ENCODE data around the gene SMAD6.

SMAD6 gene

DNA sequence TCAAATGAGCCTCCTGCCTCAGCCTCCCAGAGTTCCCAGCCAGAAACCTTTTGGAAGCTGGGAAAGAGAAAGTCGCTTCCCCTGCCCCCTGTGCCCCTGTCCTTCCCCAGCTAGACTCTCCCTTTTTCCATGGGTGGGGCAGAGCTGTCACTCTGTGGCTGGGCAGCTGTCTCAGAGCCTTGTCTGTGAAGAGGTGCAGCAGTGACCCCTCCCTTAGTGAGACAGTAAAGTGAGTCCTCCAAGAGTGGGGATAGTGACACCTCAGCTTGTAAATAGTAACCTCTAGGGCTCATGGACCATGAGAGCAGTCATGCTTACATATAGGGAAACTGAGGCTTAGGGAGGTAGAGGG is 76.3 kb downstream of the SMAD6 start:
- DNase-seq = no peak

DNA sequence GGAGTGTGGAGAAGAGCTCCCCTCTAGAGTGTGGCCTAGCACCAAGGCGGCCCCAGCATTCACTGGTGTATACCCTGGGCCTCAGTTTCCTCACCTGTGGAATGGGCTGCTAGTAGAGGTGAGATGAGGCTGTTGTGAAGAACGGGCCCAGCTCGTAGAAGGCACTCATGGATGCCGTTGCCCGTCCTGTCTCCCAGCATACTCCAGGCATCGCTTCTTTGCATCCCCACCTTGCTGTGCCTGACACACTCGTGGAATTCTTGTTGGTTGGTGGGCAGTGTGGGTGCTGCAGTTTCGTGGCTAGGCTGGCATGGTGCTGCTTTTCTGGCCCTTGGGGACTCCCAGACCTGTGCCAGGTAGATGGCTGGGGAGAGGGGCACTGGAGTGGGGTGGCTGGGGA is 76.7 kb downstream of the SMAD6 start:
- no peak for DNase-seq

DNA sequence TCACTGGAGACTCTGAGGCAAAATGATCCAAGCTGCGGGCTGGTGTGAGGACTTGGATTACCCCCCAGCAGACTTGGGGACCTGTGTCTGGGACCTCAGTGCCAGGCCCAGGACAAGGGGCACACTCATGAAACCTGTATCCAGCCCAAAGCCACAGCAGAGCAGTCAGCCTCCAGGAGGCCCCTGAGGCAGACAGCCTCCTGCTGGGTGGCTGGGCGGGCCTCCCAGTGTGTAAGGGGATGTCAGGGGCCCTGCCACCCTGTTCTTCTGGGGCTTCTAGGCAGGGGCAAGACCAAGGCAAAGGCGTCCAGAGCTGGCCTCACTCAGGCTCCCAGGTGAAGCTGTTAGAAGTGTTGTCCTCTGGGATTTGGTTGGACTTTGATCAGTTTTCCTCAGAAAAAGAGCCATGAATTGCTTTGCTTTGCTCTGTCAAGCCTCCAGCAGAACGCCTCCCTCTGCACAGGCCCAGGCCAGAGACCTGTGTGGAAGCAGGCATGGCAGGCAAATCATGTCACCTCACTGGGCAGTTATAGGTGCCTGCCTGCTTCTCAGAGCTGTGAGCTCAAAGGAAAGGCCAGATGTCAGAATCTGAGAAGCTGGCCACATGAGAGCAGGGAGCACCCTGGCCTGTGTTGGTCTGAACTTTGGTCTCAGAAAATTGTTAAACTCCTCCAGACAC is 77.4 kb downstream of the SMAD6 start:
- no peak for DNase-seq

DNA sequence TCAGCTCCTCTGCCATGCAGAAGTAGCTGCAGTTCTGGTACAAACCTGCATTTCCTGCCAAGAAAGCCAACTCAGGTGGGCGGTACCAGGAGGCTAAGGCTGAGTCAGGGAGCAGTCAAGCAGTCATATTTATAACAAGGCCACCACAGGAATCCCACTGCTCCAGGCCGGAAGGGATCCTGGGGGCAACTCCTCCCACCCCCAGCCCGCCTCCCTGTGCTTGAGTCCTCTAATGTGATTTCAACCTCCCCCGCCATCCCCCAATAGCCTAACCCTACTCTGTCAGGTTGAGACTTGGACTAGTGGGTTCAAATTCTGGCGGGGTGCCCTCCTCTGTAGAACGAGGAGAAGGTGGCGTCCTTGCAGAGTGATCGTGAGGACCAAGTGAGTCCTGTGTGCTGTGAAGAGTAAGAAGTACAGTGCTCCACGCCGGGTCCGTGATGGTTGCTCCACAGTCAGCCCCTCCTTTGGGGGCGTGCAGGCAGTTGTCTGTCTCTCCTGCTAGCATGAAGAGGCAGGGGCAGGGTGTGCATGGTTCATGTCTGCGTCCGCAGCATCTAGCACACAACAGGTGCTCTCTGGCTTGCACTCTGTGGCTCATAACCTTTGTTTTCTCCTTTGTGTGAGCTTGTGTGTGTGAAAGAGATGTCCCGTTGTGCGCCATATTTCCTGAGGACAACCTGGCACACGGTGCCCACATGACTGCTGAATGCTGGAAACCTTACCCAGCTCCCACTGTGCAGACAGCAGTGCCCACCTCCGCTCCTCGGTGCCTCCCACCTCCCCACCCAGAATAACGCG is 78.3 kb downstream of the SMAD6 start:
- no peak for DNase-seq

DNA sequence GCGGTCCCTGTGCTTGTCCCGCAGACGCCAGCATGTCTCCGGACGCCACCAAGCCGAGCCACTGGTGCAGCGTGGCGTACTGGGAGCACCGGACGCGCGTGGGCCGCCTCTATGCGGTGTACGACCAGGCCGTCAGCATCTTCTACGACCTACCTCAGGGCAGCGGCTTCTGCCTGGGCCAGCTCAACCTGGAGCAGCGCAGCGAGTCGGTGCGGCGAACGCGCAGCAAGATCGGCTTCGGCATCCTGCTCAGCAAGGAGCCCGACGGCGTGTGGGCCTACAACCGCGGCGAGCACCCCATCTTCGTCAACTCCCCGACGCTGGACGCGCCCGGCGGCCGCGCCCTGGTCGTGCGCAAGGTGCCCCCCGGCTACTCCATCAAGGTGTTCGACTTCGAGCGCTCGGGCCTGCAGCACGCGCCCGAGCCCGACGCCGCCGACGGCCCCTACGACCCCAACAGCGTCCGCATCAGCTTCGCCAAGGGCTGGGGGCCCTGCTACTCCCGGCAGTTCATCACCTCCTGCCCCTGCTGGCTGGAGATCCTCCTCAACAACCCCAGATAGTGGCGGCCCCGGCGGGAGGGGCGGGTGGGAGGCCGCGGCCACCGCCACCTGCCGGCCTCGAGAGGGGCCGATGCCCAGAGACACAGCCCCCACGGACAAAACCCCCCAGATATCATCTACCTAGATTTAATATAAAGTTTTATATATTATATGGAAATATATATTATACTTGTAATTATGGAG is 79.1 kb downstream of the SMAD6 start:
- DNase-seq = no peak

DNA sequence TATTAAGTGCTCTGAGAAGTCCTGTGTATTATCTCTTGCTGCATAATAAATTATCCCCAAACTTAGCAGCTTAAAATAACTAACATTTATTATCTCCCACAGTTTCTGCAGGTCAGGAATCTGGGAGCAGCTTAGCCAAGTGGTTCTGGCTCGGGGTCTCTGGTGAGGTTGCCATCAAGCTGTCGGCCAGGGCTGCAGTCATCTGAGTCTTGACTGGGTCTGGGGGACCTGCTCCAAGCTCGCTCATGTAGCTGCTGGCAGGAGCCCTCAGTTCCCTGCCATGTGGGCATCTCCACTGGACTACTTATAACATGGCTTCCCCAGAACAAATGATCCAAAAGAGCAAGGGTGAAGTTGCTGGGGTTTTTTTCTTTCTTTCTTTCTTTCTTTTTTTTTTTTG is 80.7 kb downstream of the SMAD6 start:
- DNase-seq = no peak

DNA sequence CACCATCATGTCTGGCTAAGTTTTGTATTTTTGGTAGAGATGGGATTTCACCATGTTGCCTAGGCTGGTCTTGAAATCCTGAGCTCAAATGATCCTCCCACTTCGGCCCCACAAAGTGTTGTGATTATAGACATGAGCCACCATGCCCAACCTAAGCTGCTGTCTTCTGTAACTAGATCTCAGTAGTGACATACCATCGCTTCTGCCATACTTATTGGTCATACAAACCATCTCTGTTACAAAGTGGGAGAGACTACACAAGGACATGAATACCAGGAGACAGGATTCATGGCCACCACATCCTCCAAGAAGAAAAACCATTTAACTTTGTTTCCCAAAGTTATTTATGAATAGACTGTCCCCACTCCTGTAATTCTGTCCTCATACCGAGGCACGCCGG is 81.3 kb downstream of the SMAD6 start:
- no peak for DNase-seq

DNA sequence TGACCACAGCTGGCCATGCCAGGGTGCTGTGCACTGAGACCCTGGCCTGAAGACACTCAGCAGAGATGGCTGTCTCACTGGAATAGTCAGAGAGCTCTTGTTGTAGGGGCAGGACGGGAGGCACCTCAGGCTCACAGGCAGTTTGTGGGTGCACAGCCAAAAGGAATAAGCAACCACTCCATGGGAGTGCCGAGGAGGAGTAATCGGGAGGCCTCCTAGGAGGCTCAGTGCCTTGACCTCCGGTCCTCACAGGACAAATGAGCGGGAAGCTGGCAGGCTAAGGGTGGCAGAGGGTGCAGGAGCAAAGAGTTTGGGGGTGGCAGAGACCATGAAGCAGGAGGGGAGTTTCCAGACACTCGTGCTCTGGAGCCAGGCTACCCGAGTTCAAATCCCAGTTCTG is 81.7 kb downstream of the SMAD6 start:
- no peak for DNase-seq

DNA sequence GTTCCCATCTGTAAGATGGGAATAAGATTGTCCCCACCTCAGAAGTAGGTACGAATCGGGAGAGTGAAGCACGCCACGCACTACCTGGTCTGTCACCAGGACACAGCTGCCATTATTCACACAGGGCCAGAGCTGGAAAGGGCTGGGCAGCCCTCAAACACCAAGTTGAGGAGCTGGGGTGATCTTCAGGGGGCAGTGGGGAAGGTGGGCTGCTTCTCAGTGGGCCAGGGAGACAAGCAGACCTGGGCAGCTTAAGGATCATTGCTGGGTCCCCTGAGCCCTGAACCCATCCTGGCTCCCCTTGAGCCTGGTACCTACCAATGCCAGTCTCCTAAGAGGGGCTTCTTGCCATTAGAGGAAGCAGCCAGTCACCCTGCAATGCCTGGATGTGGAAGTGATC is 82.1 kb downstream of the SMAD6 start:
- DNase-seq = no peak

DNA sequence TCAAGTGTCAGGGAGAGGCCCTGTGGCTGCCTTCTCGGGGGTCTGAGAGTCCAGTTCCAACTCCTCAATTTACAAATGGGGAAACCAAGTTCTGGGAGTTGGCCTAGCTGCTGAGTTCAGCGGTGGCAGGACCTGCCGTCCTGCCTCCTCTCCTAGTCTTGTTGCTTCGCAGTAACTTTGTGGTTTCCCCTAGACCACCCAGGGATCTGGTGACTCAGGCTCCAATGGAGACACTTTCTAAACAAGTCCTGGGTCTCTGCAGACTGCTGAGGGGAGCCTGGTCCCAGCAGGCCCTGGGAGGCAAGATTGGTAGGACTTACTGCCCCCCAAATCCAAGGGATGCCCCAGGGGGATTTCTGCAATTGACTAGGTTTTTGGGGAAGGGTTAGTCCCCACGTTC is 83.6 kb downstream of the SMAD6 start:
- DNase-seq = no peak

DNA sequence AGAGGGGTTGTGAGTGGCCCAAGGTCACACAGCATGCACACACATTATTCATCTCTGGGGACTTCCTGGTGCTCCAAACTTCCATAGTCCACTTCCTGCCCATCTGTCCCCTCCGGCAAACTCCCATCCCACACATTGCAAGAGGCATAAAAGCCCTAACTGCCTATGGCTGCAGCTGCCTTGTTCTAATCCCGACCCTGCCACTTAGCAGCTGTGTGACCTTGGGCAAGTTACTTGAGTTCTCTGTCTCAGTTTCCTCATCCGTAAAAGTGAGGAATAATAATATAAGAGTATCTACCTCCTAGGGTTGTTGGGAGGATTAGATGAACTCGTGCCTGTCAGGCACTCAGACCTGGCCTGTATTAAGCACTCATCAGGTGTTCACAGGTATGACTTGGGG is 84.2 kb downstream of the SMAD6 start:
- no peak for DNase-seq

DNA sequence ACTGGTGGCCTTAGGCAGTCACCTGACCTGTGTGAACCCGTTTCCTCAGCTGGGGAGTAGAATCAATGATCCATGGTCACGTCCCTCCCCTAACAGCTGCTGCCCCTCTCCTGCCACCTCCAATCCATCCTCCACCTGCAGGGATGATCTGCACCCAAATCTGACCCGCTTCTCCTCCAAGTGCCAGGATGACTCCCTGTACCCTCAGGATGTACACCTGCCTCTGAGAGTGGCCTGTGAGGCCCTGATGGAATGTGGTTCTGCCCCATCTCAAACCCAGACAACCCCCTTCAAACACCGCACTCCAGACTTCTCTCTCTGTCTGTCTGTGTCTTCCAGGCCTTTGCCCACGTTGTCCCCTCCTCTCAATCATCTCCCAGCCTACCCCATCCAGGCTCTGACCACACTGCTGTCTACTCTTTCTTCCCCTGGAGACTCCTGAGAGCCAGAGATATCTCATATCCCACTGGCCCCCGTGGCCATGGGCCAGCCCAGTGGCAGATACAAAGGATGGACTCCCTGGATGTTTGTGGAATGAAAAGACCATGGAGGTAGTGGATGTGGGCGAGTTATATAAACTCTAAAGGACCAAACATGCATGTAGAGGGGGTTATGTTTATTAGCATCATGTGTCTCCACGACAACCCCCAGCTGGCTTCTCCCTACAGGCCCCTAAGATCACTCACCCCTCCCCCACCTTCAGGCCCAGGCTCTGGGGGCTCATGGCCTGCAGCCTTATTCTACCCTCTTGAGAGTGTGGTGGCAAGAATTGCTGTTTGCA is 84.9 kb downstream of the SMAD6 start:
- DNase-seq = no peak

DNA sequence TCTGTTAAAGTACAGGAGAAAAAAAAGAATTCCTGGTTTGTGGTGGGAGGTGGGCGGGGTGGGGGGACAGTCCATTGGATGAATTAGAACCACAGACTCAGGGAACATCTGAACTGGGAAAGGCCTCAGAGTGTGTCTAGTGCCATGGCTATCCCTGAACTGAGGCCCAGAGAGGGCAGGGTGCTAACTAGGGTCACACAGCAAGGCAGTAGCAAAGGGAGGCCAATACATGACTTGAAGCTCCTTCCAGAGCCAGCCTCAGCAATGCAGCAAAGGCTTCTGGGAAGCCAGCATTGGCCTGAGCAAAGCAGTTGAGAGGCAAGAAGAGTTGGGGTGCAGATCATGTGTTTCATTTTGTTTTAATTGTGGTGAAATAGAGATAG is 85.4 kb downstream of the SMAD6 start:
- no peak for DNase-seq

DNA sequence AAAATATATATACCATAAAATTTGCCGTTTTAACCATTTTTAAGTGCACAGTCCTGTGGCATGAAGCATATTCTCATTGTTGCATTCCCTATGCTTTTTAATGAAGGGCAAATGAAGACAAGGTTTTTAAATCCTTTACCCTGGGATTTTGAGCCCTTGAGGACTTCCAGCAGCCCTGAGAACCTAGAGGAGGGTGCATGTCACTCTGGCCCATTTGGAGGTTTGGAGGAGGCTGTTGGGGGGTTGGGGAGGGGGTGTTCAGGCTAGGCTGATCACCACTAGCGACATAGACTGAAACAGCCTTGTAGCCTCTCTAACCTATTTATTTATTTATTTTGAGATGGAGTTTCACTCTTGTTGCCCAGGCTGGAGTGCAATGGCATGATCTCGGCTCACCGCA is 86.0 kb downstream of the SMAD6 start:
- no peak for DNase-seq

DNA sequence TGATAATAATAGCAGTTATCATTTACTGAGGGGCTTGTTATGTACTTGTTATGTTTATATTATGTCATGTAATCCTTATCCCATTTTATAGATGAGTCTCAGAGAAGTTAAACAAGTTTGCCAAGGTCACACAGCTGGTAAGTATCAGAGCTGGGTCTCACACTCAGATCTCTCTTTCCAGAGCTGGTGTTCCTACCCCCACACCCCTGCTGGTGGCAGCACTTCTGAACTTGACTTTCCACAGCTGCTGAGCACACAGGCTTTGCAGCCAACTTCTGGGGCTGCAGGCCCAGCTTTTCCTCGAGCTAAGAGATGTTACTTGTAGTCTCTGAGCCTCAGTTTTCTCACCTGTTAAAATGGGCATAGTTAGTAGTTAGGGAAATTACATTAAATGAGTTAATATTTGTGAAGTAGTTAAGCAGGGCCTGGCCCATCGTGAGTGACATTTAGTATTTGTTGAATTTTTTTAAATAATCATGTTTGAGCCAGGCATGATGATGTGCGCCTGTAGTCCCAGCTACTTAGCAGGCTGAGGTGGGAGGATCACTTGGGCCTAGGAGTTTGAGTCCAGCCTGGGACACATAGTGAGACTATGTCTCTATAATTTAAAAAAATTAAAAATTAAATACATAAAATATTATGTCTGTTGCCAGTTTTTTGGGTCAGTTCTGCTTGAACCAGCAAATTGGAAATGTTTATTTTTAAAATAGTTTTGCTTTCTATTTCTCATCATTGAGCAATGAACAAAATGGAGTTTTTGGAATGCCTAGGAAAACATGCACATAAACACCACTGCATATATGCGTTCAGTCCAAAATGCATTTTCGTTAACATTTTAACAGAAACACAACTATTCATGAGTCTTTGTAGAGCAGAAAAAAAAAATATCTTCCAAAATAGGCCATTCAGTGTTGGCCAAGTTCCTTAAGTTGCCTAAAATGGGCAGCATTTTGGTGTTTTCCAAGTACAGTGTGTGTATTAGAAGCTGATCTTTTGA is 87.3 kb downstream of the SMAD6 start:
- DNase-seq = no peak

DNA sequence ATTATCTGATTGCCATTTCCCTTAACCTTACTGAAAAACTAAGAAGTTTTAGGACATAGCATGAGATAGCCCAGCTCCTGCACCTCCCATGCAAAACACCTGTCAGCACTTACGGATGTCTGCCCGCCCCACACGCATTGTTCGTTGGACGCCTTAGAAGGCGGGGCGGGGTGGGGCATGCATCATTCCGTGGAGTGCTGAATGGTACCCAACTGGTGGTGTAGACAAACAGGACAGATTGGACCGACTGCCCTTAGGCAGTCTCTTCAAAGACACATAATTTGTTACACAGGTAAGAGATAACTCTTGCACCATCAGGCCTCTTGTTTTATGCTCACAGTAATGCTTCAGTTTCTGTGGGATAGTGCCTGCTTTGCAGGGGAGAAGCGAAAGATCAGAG is 93.8 kb downstream of the SMAD6 start:
- peak; percentile 8 for DNase-seq

DNA sequence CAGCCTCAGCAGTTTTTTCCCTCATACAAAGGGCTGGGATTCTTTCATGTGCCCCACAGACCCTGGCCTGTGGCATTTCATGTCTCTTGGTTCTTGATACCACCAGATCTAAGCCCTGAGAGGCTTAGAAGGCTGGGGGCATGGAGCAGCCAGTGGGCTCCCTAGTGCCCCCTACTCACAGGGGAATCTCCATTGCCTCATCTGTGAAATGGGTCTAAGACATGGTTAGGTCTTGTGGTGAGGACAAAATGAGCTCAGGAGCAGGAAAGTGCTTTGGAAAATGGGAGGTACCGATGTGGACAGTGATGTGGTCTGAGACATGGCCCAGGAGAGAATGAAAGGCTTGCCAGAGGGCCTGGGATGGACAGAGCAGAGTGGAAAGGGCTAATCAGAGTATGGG is 94.3 kb downstream of the SMAD6 start:
- no peak for DNase-seq

DNA sequence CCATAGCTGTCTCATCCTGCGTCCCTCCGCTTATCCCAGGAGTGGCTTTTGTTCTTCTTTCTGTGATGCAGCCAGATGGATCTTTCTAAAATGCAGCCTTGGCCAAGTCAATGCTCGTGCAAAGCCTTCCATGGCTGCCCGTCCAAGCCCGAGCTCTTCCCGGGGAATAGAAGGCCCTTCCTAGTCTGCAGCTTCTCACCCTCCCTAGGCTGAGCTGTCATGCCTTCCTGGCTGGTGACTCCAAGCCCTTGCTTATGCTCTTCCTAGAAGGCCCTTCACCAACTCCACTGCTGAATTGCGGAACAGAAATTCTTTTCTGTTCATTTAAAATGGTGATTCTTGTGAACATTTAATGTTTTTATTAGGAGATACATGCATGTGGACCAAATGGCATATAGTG is 95.9 kb downstream of the SMAD6 start:
- no peak for DNase-seq

DNA sequence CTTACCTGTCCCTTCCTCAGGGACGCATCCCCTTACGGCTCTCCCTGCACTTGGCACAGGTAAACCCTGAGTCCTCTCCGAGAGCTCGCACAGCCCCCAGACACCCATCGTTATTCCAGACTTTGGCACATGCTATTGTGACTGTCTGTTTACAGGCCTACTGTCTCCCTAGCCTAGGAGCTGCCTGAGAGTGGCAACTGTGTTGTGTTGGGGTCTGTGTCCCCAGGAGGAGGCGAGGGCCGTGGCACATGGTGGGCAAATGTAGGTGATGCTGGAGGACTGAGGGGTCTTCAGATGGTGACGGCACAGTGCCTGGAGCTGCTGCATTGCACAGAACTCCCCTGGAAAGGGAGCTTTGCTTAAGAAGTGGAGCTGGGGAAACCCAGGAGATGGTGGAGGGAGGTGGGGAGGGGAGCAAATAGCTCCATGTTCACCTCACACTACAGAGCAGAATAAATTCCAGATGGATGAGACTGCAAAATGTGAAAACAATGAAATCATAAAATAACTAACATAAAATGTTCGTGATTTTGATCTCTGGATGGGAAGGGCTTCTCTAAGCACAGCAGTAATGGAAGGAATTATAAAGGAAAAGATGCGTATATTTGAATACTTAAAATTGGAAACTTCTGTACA is 96.5 kb downstream of the SMAD6 start:
- no peak for DNase-seq

DNA sequence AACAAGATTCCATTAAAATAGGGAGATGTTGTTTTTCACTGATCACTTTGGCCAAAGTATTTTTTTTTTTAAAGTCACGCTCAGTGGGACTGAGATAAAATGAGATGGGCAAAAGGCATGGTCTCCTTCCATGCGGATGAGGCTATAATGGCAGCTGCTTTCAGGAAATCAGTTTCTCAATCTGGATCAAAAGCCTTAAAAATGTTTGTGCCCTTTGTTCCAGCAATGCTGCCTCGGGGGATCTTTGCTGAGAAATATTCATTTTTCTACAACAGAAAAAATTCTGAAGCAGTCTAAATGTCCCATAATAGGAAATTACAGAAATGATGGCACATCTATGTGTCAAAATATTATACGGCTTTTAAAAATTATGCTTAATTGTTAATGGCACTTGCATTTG is 97.2 kb downstream of the SMAD6 start:
- DNase-seq = no peak

DNA sequence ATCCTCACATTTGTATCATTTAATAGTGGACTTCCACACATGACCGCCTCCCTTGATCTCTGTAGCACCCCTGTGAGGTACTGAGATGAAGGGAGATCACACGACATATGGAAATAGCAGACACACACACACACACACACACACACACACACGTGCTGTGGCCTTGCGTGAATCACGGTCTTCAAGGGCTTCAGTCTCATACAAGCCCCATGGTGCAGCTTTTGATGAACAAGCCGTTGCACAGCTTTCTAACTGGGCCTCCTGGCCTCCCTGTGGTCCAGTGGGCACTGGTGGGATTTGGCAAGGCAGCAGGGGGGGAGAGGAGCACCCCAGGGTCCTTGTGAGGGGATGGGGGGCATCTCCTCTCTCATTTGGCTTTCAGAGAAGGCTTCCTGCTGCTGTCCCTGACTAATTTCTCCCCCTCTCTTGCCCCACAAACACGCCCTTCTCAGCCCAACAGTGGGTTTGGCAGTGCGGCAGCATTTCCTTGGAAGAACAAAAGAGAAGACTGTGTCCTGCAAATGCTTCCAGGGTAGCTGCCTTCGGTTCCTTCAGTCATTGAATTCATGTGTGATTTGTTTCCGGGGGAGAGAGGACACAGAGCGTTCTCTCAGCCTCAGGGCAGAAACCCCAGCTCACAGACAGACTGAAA is 98.7 kb downstream of the SMAD6 start:
- DNase-seq = no peak

Data from NCI-H146 (cell line).